GM19240 (cell line): ENCODE measurements around the gene GPRC5A.

Source experiments
- DNase-seq: peaks from one replicate; pipeline ENCODE4 v3.0.0; 2011; ENCODE audit warnings: low spot score; ENCODE audit not compliant: insufficient read length

Gene GPRC5A

GRCh38 chr12:12909228-12909994 lies 18.0 kb downstream of the GPRC5A start:
- no peak for DNase-seq

- no peak for DNase-seq
Observed at GRCh38 chr12:12909995-12910420, 18.6 kb downstream of the GPRC5A start.

- no peak for DNase-seq
Observed at GRCh38 chr12:12912711-12913110, 21.3 kb downstream of the GPRC5A start.

GRCh38 chr12:12915656-12916055 lies 24.3 kb downstream of the GPRC5A start:
- no peak for DNase-seq

GRCh38 chr12:12916135-12916944 lies 25.0 kb downstream of the GPRC5A start:
- peak; percentile 52 for DNase-seq

- no peak for DNase-seq
Observed at GRCh38 chr12:12917517-12917916, 26.2 kb downstream of the GPRC5A start.

GRCh38 chr12:12918781-12919389 lies 27.5 kb downstream of the GPRC5A start:
- DNase-seq: no peak

GRCh38 chr12:12919666-12920435 lies 28.5 kb downstream of the GPRC5A start:
- no peak for DNase-seq

- no peak for DNase-seq
Observed at GRCh38 chr12:12922191-12922616, 30.8 kb downstream of the GPRC5A start.

GRCh38 chr12:12922978-12923377 lies 31.6 kb downstream of the GPRC5A start:
- DNase-seq: no peak

GRCh38 chr12:12924169-12924568 lies 32.8 kb downstream of the GPRC5A start:
- DNase-seq: no peak

GRCh38 chr12:12925388-12925787 lies 34.0 kb downstream of the GPRC5A start:
- DNase-seq: no peak

- no peak for DNase-seq
Observed at GRCh38 chr12:12926571-12927071, 35.3 kb downstream of the GPRC5A start.

GRCh38 chr12:12927211-12928079 lies 36.1 kb downstream of the GPRC5A start:
- DNase-seq: no peak

- no peak for DNase-seq
Observed at GRCh38 chr12:12929696-12930095, 38.3 kb downstream of the GPRC5A start.

GRCh38 chr12:12930633-12931219 lies 39.4 kb downstream of the GPRC5A start:
- no peak for DNase-seq

GRCh38 chr12:12933742-12934141 lies 42.4 kb downstream of the GPRC5A start:
- no peak for DNase-seq

- DNase-seq: no peak
Observed at GRCh38 chr12:12934556-12934955, 43.2 kb downstream of the GPRC5A start.

- no peak for DNase-seq
Observed at GRCh38 chr12:12936983-12937491, 45.7 kb downstream of the GPRC5A start.

- no peak for DNase-seq
Observed at GRCh38 chr12:12938541-12938940, 47.2 kb downstream of the GPRC5A start.
